ENCODE data around the gene RPS6KC1. TPM values are rescaled to one million over a fixed set of nuclear protein-coding genes. Genes with fewer than 3 reads are reported as not detected.
"Not testable (repeated sequence)": the region's sequence is repeated elsewhere in the genome, so short reads cannot be mapped to it uniquely, and the experiment has no call there.

RPS6KC1 gene
- total RNA-seq, 1 donor from 2014 or later: 14.9 TPM

- H3K36me3 ChIP-seq (ENCODE audit: control insufficient read depth, insufficient read depth, low read length): no peaks in the 10 kb centered on the region
- no peaks in the 10 kb centered on the region for H3K27me3 ChIP-seq (ENCODE audit: control insufficient read depth, insufficient read depth, low read length)
- TF ChIP-seq, protein P1, sequence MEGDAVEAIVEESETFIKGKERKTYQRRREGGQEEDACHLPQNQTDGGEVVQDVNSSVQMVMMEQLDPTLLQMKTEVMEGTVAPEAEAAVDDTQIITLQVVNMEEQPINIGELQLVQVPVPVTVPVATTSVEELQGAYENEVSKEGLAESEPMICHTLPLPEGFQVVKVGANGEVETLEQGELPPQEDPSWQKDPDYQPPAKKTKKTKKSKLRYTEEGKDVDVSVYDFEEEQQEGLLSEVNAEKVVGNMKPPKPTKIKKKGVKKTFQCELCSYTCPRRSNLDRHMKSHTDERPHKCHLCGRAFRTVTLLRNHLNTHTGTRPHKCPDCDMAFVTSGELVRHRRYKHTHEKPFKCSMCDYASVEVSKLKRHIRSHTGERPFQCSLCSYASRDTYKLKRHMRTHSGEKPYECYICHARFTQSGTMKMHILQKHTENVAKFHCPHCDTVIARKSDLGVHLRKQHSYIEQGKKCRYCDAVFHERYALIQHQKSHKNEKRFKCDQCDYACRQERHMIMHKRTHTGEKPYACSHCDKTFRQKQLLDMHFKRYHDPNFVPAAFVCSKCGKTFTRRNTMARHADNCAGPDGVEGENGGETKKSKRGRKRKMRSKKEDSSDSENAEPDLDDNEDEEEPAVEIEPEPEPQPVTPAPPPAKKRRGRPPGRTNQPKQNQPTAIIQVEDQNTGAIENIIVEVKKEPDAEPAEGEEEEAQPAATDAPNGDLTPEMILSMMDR (IDR thresholded peaks at IDR 0.05; ENCODE audit: insufficient read depth, low read length, poor library complexity, severe bottlenecking): no peak
- no peak overlapping the region for H3K4me3 ChIP-seq (ENCODE audit: low read depth, low read length)
- no peak for DNase-seq (ENCODE audit: low read depth)
Observed at GRCh38 chr1:213136190-213136917, 85.3 kb downstream of the RPS6KC1 start.

DNA sequence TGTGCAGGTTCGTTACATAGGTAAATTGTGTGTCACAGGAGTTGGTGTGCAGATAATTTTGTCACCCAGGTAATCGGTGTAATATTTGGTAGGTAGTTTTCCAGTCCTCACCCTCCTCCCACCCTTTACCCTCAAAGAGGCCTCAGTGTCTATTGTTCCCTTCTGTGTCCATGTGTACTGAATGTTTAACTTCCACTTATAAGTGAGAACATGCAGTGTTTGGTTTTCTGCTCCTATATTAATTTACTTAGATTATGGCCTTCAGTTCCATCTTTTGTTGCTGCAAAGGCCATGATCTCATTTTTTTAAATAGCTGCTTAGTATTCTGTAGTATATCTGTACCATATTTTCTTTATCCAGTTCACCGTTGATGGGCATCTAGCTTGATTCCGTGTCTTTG is 87.3 kb downstream of the RPS6KC1 start:
- TF ChIP-seq, protein P1 (IDR thresholded peaks at IDR 0.05; ENCODE audit: insufficient read depth, low read length, poor library complexity, severe bottlenecking): no peak
- DNase-seq (ENCODE audit: low read depth): no peak
- no peaks in the 10 kb centered on the region for H3K36me3 ChIP-seq (ENCODE audit: control insufficient read depth, insufficient read depth, low read length)

GRCh38 chr1:213138892-213139291 is 87.9 kb downstream of the RPS6KC1 start:
- Histone ChIP-seq H3K4me3 (ENCODE audit: low read depth, low read length) (no peak overlapping the region), H3K27me3 (ENCODE audit: control insufficient read depth, insufficient read depth, low read length) (no peaks in the 10 kb centered on the region), H3K36me3 (ENCODE audit: control insufficient read depth, insufficient read depth, low read length) (no peaks in the 10 kb centered on the region)
- TF ChIP-seq, protein P1 (IDR thresholded peaks at IDR 0.05; ENCODE audit: insufficient read depth, low read length, poor library complexity, severe bottlenecking): no peak
- no peak for DNase-seq (ENCODE audit: low read depth)

More for the DNA sequence above, 87.3 kb downstream of the RPS6KC1 start:
- Histone ChIP-seq H3K27me3 (ENCODE audit: control insufficient read depth, insufficient read depth, low read length) (no peaks in the 10 kb centered on the region), H3K4me3 (ENCODE audit: low read depth, low read length) (no peak overlapping the region)

GRCh38 chr1:213148905-213149304 is 97.9 kb downstream of the RPS6KC1 start:
- TF ChIP-seq, protein P1 (IDR thresholded peaks at IDR 0.05; ENCODE audit: insufficient read depth, low read length, poor library complexity, severe bottlenecking): no peak
- no peaks in the 10 kb centered on the region for H3K27me3 ChIP-seq (ENCODE audit: control insufficient read depth, insufficient read depth, low read length)
- no peak overlapping the region for H3K4me3 ChIP-seq (ENCODE audit: low read depth, low read length)
- H3K36me3 ChIP-seq (ENCODE audit: control insufficient read depth, insufficient read depth, low read length): no peaks in the 10 kb centered on the region
- DNase-seq (ENCODE audit: low read depth): no peak

- H3K36me3 ChIP-seq (ENCODE audit: control insufficient read depth, insufficient read depth, low read length); H3K27me3 ChIP-seq (ENCODE audit: control insufficient read depth, insufficient read depth, low read length); H3K4me3 ChIP-seq (ENCODE audit: low read depth, low read length); DNase-seq (ENCODE audit: low read depth): not testable (repeated sequence)
Observed at GRCh38 chr1:213150090-213150489, 99.0 kb downstream of the RPS6KC1 start.

- no peaks in the 10 kb centered on the region for H3K27me3 ChIP-seq (ENCODE audit: control insufficient read depth, insufficient read depth, low read length)
- no peaks in the 10 kb centered on the region for H3K36me3 ChIP-seq (ENCODE audit: control insufficient read depth, insufficient read depth, low read length)
- DNase-seq (ENCODE audit: low read depth): no peak
- TF ChIP-seq, protein P1 (IDR thresholded peaks at IDR 0.05; ENCODE audit: insufficient read depth, low read length, poor library complexity, severe bottlenecking): no peak
- H3K4me3 ChIP-seq (ENCODE audit: low read depth, low read length): no peak overlapping the region
Observed at GRCh38 chr1:213154056-213154685, 103.1 kb downstream of the RPS6KC1 start.

Measured in kidney epithelial cell (primary cell).